Measurements from ENCODE around the gene TTC27. TPM values are rescaled to one million over a fixed set of nuclear protein-coding genes. Genes with fewer than 3 reads are reported as not detected.

TTC27 gene
- polyA plus RNA-seq, 1 donor from 2014 or later: 11.1 TPM

- no peaks in the 10 kb centered on the region for H3F3A ChIP-seq (ENCODE audit: insufficient read depth, low read length, poor library complexity, severe bottlenecking)
- no peaks in the 10 kb centered on the region for H3K79me2 ChIP-seq (replicated peaks; ENCODE audit: insufficient read depth, low read length)
- H3K9me2 ChIP-seq (ENCODE audit: insufficient read depth, low read length): no peaks in the 10 kb centered on the region
- no peaks in the 10 kb centered on the region for H3K36me3 ChIP-seq (ENCODE audit: insufficient read depth, low read length)
- peaks cover 2% of the 10 kb centered on the region for H3K9me3 ChIP-seq (ENCODE audit: low read length)
- H3K4me2 ChIP-seq (ENCODE audit: low read length): no peak overlapping the region
- H3K27ac ChIP-seq (ENCODE audit: low read length): no peak overlapping the region
- H3K9ac ChIP-seq (ENCODE audit: low read length): no peak overlapping the region
- no peak overlapping the region for H2AFZ ChIP-seq (ENCODE audit: low read depth, low read length)
- H4K20me1 ChIP-seq (ENCODE audit: insufficient read depth): no peaks in the 10 kb centered on the region
- no peaks in the 10 kb centered on the region for H3K27me3 ChIP-seq (ENCODE audit: insufficient read depth, low read depth, low read length)
- TF ChIP-seq RAD21 (conservative IDR thresholded peaks at IDR 0.05) (no peak), POLR2AphosphoS5 (IDR thresholded peaks at IDR 0.05) (no peak), SMC3 (conservative IDR thresholded peaks at IDR 0.05; ENCODE audit: poor library complexity) (no peak), TAF1 (IDR thresholded peaks at IDR 0.05; ENCODE audit: low read depth) (no peak), EZH2 (IDR thresholded peaks at IDR 0.05; ENCODE audit: borderline replicate concordance, insufficient read depth, low read length, poor library complexity, severe bottlenecking) (no peak)
- H3K4me3 ChIP-seq (ENCODE audit: low read length): no peak overlapping the region
Measured at GRCh38 chr2:32775954-32776353, 148.1 kb downstream of the TTC27 start.

- Histone ChIP-seq H3K27me3 (ENCODE audit: insufficient read depth, low read depth, low read length) (no peaks in the 10 kb centered on the region), H3K9me2 (ENCODE audit: insufficient read depth, low read length) (no peaks in the 10 kb centered on the region), H3K9ac (ENCODE audit: low read length) (no peak overlapping the region), H3K4me3 (ENCODE audit: low read length) (no peak overlapping the region), H3K4me2 (ENCODE audit: low read length) (no peak overlapping the region), H3K79me2 (replicated peaks; ENCODE audit: insufficient read depth, low read length) (no peaks in the 10 kb centered on the region), H3K27ac (ENCODE audit: low read length) (no peak overlapping the region), H2AFZ (ENCODE audit: low read depth, low read length) (no peak overlapping the region), H3F3A (ENCODE audit: insufficient read depth, low read length, poor library complexity, severe bottlenecking) (no peaks in the 10 kb centered on the region), H3K36me3 (ENCODE audit: insufficient read depth, low read length) (no peaks in the 10 kb centered on the region), H3K9me3 (ENCODE audit: low read length) (peaks cover 3% of the 10 kb centered on the region), H4K20me1 (ENCODE audit: insufficient read depth) (no peaks in the 10 kb centered on the region)
- no peak for TF ChIP-seq EP300 (conservative IDR thresholded peaks at IDR 0.05; ENCODE audit: poor library complexity, severe bottlenecking)
- TF ChIP-seq SMC3 (conservative IDR thresholded peaks at IDR 0.05; ENCODE audit: poor library complexity): no peak
- TF ChIP-seq RAD21 (conservative IDR thresholded peaks at IDR 0.05): no peak
- TF ChIP-seq REST (IDR thresholded peaks at IDR 0.05; ENCODE audit: borderline replicate concordance): no peak
- TF ChIP-seq TAF1 (IDR thresholded peaks at IDR 0.05; ENCODE audit: low read depth): no peak
- no peak for TF ChIP-seq CTCF (IDR thresholded peaks at IDR 0.05; ENCODE audit: poor library complexity, severe bottlenecking)
- TF ChIP-seq POLR2AphosphoS5 (IDR thresholded peaks at IDR 0.05): no peak
- TF ChIP-seq EZH2 (IDR thresholded peaks at IDR 0.05; ENCODE audit: borderline replicate concordance, insufficient read depth, low read length, poor library complexity, severe bottlenecking): no peak
- no peak for TF ChIP-seq MXI1 (conservative IDR thresholded peaks at IDR 0.05; ENCODE audit: poor library complexity, severe bottlenecking)
Measured at GRCh38 chr2:32777714-32778113, 149.9 kb downstream of the TTC27 start.

Data from neural cell (in vitro differentiated cells).